NCI-H187 (cell line): ENCODE measurements around the gene GPC1.

Experiments used
- DNase-seq, 2 experiments: peaks; one replicate each; lab custom pipeline; 2025; lab: John Stamatoyannopoulos, UW

GPC1 gene

DNA sequence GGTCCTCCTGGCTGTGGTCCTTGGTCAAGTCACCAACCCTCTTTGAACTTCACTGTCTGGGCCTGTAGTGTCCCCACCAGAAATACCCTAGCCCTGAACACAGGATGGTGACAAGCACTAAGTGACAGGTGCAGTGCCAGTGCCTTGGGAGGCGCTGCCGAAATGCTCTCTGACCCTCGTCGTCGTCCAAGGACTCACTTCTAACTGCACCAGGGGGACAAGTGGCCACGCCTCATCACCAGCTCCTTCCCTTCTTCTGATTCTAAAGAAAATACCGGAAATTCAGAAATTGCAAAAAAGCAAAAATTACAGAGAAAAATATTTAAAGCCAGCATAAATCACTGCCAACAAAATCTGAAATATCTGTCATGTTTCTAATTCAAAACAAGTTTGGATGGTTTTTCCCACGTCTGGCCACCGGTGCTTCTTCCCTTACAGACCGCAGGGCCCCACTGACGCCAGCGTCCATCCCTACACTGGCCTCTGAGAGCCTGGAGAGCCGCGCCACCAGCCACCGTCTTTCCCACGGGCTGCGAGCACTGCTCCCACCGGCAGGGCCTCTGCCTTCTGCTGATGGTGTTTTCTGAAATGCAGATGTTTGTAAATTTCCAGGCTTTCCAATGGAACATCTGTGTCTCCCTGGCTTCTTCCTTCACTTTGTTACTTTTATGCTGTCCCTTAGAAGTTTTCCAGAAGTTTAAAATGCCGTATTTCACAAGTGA lies 37.4 kb upstream of the GPC1 start:
- DNase-seq = no peak

DNA sequence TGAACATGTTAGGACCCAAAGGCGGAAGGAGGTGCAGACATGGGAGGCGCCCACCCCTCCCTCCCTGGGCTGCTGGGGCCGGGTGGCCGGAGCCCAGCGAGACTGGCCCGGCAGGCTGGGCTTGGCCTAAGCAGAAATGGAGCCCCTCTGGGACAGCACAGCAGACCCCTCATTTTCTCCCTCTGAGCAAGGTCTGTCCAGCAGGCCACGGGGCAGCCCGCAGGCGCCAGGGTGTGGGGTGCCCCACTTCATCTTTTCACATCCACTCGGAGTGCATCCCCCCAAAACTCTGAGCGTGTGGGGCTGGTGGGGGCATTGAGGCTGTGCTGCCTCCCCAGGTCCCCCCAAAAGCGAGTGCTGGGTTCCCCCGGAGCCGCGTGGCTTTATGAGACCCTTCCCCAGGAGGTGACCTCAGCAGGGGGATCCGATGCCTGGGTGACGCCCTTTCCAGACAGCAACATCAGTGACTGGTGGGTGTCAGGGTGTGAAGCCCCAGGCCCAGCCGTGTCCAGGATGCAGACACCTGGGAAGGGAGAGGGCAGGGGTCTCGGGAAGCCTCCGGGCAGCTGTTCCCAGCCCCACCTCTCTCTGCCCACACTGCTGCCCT lies 36.7 kb upstream of the GPC1 start:
- no peak for DNase-seq

DNA sequence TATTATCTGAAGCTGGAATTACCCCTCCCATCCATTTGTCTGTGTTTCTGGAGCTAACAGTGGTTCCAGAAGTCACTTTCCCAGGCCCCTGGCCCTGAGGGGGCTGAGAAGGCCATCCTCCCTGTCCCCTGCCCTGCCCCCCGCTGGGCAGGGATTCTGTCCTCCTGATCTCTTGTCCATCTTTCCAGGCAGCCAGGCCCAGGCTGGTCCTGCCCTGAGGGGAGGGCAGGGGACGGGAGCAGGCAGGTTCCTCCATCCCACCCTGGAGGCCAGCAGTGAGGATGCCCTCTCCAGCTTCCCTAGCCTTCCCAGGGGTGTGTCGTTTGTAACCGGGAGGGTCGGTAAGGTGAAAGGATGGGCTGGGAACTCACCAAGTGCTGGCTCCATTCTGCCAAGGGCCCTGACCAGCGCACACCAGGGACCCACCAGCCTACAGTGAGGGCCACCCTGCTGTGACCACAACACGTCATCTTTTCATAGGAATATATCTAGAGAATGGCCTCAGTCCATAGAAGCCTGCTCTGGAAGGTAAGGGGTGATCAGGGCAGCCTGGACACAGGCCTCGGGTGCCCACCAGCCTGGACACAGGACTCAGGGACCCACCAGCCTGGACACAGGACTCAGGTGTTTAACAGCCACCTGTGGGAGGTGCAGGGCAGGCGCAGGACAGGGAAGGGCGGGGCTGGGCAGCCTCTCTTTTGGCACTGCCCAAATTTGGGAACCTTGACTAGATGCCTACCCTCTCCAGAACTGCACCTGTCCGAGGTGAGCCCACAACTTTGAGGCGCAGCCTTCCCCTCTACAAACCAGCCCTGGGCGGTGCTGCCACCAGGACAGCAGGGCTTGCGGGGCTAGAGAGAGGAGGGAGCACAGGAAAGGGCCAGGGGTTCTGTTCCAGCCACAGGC lies 35.8 kb upstream of the GPC1 start:
- no peak for DNase-seq

DNA sequence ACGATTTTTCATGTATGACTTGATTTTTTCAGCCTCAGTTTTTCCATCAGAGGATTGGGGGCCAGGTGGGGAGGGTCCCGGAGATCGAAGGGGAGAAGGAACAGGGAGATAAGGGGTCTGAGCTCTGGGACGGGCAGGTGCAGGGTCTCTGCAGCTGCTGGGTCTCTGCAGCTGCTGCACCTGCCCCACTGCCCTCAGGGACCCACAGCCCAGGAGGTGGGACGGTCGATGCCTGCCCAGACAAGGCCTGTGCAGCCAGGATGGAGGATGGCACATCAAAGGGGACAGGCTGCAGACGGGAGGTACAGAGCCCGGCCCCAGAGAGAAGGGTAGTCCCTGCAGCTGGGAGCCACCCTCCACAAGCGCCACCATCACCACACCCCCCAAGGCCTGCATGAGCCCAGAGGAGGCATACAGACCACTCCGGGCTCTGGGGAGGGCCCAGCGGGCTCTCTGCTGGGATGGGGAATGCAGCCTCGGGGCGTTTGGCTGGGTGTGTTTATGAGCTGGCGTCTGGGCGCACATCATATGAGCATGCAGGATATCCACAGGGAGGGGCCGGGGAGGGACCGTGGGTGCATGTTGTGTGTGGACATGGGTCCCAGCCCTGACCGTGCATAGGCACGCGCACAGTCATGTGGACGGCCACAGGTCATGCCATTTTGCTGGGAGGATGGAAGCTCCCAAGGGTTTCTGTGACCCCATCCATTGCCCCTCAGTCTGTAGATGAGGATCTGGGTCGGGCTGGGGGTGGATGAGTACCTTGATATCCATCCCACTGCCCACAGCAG lies 34.9 kb upstream of the GPC1 start:
- no peak for DNase-seq

DNA sequence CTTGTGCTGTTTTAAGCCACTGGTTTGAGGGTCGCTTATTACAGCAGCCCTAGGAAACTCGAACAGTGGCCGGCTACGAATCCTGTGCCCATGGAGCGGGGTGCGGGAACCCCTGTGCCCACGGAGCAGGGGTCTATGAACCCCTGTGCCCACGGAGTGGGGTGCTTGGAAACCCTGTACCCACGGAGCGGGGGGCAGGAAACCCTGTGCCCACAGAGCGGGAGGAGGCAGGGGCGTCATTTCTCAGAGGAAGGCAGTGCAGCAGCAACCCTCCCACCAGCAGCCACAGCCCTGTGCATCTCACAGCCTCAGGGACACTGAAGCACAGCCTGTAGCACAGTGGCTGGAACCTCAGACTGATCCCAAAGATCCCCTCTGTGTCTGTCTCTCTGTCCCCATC lies 34.2 kb upstream of the GPC1 start:
- DNase-seq = no peak

DNA sequence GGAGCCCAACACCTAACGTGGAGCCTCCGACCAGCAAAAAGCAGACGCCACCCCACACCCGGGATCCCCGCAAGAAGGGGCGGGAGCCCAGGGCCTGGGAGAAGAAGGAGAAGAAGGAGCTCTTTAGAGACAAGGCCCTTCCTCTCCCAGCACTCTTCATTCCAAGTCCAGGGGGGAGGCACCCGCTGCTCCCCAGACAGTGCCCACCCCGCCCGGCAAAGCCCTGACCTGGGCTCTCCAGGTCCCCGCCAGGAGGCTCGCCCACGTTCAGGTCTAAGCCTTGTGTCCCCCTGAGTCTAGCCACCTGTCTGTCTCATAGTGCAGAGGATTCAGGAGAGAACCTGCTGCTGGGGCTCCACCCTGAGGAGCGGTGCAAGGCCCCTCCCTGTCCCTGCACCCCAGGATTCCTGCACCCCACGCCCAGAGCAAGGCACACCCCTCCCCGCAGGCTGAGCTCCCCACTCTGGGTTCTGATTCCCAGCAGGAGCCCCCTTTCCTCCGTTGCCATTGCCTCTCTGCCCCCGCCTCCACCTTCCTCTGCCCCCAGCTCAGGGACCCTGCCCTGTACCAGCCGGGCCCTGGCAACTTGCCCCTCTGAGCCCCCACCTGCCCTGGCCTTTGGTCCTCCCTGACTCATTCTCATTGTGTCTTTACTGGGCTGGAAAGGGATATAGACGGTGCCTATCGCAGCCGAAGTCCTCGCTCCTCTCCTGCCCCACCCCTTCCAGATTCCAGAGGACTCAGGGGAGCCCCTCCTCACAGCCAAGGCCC lies 33.5 kb upstream of the GPC1 start:
- DNase-seq = no peak

DNA sequence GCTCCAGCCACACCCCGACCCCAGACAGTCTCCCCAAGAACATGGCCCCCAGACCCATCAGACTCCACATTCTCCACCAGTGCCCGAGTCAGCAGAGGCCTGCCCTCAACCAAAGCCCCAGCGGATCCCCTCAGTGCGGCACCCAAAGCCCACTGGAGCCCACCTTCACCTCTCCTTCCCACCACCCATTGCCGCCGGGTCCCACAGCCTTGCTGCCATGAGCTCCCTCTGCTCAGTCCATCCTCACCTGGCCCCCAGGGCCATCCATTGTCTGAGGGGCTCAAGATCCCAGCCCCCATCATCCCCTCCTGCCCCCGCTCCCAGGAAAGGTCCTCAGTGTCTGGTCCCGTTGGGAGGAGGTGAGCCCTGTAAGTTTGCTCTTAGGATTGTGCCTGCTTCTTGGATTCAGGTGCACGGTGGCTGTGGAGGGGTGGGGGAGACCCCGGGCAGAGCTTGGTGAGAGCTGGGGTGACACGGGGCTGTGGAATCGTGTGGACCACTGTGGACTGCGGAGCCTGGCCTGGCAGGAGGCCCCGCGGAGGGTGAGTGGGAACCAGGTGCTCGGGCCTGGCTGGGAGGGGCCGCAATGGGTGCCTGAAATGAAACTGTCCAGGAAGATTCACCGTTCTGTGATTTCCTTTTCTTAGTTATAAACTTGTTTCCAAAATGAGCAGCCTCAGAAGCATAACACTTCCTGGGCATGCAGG lies 32.7 kb upstream of the GPC1 start:
- no peak for DNase-seq

DNA sequence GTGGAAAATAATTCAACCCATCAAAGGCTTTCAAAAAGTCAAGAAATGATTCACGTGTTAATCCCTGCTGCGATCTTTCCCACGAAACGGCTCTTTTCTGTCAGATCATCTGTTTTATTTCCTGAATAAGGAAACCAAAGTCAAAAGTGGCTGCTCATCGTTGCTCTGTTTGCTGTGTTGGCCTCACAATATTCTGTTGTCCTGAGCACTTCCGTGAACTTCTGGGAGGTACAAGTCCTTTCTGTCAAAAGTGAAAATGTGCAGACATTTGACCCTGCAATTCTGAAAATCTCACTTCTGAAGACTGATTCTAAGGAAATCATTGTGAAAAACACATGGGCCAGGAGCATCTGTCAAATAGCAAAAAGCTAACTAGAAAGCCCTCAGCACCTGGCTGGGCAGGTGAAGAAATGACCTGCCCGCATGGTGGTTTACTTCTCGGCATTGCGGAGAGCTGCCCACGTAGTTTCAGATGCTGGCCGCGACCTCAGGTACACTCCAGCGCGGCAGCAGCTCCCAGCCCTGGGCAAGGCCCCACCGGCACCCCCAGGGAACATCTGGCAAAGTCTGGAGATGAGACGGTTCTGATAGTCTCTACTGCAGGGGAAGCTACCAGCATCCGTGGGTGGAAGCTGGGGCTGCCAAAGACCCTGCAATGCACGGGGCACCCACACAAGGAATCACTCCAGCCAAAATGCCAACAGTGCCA lies 31.9 kb upstream of the GPC1 start:
- DNase-seq = no peak

DNA sequence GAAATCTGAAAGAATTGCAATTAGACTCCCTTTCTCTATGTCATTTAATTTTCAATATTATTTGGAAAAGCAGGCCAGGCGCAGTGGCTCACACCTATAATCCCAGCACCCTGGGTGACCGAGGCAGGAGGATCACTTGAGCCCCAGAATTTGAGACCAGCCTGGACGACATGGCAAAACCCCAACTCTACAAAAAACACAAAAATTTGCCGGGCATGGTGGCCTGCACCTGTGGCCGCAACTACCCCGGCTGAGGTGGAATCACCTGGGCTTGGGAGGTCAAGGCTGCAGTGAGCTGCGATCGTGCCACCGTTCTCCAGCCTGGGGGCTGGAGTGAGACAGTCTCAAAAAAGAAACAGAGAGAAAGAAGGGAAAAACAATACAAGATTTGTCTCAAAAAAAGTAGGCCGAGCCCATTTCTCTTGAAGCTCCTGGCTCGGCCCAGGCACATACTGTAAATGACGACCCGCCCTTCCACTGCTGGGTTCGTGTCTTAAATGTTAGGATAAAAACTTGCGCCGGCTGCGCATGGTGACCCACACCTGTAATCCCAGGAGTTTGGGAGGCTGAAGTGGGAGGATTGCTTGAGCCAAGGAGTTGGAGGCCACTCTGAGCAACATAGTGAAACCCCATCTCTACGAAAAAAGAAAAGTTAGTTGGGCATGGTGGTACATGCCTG lies 31.1 kb upstream of the GPC1 start:
- DNase-seq = no peak

DNA sequence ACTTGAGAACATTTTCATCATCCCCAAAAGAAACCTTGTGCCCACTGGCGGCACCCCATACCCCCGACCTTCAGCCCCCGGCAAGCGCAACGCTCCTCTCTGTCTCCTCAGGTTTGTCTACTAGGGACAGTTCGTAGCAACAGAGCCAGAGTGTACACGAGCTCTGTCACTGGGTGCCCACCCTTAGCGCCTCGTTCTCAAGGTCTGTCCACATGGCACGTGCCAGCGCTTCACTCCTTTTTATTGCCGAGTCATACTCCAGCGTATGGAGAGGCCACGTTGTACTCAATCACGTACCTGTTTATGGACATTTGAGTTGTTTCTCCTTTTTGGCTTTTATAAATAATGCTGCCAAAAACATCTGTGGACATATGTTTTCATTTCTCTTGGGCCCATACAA lies 30.3 kb upstream of the GPC1 start:
- DNase-seq = no peak

DNA sequence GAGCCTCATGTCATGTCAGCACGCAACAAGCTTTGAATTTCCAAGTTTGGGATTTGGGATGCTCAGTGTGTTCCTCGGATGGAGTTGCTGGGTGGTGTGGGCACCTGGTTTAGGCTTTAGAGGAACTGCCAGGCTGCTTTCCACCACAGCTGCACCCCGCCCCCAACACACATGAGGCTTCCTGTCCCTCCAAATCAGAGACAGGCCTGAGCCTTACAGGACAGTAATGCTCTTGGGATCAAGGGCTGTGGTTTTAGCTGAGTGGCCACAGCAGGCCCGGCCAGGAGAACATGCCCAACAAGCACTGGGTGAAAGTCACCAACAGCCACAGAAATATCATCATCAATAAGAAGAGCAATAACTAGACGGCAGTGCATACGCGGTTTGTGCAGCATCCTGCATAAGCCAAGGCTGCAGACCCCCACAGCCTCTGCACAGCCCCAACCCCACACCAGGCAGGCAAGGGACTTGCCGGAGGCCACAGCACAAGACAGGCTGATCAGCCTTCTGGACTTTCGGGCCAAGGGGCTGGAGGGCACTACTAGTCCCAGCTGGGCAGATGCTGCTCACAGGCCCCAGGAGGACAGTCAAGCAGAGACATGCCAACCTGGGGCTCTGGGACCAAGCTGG lies 29.7 kb upstream of the GPC1 start:
- no peak for DNase-seq

DNA sequence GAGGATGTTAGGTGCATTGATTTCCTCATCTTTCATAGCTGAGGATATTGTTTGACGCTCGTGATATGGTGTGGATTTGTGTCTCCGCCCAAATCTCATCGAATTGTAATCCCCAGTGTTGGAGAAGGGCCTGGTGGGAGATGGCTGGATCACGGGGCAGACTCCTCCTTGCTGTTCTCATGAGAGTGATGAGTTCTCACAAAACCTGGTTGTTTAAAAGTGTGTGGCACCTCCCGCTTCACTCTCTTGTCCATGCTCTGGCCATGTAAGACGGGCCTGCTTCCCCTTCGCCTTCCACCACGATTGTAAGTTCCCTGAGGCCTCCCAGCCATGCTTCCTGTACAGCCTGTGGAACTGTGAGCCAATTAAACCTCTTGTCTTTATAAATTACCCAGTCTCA lies 28.4 kb upstream of the GPC1 start:
- no peak for DNase-seq

DNA sequence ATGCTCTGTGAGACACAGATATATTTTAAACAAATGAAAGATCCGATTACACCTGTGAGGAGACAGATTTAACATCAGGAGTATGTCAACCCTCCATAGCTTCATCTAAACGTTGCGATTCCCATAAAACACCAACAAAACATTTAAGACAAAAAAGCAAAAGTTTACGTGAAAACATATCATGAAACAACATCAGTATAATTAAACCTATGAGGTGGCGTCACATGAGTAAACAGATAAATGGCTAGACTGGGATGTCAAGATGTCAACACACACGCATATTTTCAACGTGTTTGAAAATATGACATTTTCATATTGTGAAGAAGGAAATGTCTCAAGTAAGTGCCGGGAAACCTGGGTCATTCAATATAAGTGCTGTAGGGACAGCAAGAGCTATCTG lies 25.5 kb upstream of the GPC1 start:
- DNase-seq = no peak

DNA sequence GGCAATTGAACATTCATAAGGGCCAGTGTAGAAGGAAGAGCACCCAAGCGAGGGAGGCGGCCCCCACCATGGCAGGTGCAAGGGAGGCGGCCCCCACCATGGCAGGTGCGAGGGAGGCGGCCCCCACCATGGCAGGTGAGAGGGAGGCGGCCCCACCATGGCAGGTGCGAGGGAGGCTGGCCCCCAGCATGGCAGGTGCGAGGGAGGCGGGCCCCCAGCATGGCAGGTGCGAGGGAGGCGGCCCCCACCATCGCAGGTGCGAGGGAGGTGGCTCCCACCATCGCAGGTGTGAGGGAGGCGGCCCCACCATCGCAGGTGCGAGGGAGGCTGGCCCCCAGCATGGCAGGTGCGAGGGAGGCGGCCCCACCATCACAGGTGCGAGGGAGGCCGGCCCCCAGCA lies 24.7 kb upstream of the GPC1 start:
- DNase-seq = no peak

DNA sequence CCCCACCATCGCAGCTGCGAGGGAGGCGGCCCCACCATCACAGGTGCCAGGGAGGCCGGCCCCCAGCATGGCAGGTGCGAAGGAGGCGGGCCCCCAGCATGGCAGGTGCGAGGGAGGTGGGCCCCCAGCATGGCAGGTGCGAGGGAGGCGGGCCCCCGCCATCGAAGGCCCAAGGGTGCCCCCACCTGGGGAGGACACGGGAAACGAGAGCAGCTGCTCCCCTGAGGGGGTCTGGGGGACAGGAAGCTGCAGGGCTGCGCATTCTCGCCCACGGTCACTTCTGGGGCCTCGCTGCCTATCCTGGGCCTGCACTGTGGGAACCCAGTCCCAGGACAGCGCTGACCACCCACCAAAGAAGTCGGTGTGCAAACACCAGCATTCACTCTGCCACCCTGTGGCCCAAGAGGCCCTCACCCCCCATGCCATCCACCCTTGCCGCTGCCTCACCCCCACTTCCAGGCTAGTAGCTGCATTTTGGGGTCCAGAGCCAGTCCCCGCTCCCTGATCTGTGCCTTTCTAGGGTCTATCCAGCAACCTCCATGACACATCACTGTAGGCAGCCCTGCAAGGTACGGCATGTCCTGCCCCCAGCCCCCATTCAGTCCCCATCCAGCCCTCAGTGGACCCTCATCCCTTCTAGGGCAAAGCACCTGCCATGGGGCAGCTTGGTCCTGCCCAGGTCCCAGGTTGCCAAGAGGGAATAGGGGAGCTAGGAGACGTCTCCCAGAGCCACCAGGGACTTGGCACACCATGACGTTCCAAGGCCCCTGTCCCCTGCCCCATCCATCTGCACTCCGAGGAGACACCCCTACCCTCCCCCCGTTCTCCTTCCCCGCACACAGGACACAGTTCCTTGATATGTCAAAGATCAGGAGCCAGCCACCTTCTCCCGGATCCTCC lies 24.0 kb upstream of the GPC1 start:
- no peak for DNase-seq

DNA sequence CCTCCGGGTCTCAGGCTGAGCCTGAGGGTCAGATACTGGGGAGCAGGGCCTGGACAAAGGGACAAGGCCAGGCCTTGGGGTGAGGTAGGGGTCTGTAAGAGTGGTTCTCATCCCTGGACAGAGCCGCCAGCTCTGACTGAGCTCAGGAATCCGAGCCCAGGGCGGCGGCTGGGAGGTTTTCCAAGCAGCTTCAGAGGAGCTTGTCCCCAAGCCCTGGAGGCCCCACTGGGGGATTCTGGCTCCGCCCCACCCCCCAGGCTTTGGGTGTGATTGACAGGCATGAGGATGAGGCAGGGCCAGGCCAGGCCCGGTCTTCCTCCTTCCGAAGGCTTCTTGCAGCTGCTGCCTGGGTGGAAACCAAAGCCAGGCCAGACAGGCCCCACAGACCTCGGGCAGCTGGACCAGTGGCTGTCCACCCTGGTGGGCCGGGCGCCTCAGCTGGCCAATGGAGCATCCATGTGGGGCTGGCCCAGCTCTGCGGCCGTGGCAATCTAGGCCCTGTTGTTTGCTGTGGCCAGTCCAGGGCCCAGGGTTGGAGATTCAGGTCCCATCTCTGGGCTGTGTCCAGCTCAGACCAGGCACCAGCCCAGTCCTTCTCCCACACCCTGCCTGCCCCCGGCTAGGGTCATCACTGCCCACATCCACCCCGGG lies 23.1 kb upstream of the GPC1 start:
- no peak for DNase-seq

DNA sequence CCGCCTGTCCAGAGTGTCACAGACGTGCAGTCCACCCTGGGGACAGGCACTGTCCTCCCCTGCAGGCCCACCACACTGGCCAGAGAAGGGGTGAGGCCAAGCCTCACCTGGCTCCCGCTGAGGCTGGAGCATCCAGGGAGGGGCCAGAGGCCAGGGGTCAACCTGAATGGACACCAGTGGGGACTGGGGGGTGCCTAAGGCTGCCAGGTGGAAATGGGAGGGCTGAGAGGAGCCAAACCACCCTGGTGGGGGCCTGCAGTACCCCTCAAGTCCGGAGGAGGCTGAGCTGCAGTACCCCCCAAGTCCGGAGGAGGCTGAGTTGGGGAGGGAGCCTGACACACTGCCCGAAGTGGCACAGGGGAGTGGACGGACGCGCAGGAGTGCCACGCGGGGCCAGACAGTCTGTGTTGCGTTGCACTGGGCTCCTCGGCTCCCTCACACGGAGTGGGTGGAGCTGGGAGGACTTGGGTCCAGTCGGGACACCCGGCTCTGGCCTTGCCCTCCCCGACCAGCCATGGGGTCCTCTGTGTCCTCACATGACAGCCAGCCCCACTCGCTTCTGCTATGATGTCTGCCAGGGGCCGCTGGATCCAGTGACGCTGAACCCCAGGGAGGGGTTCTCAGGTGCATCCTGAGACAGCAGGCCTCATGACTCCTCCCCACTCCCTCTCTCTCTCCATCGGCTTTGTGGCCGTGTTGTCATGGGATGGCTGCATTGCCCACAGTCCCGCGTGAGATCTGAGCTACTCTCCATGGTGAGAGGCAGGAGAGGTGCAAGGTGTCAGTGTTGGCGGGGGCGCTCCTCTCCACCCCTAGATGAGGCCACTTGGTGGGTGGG lies 22.3 kb upstream of the GPC1 start:
- DNase-seq = no peak
